Stimulated activated naive CD8-positive, alpha-beta T cell treated with anti-CD3 and anti-CD28 coated beads, Interleukin-15, Interleukin-2, amounts not matched to agents 100 ng/mL and 50 ng/mL, for 24 hours (primary cell): Measurements from ENCODE around the gene BCAP31.
"Not testable (repeated sequence)": the region's sequence is repeated elsewhere in the genome, so short reads cannot be mapped to it uniquely, and the experiment has no call there.

Experiments
- H3K27ac Mint-ChIP-seq: one replicate; pipeline ENCODE4 v1.8.0; 2021; ENCODE audit warnings: mild to moderate bottlenecking, mixed read lengths
- H3K27me3 Mint-ChIP-seq: one replicate; pipeline ENCODE4 v1.8.0; 2021; ENCODE audit warnings: mixed read lengths
- H3K36me3 Mint-ChIP-seq: one replicate; pipeline ENCODE4 v1.8.0; 2021; ENCODE audit warnings: low read depth, mixed read lengths
- H3K4me1 Mint-ChIP-seq: one replicate; pipeline ENCODE4 v1.8.0; 2021; ENCODE audit warnings: low read depth, mixed read lengths
- H3K4me3 Mint-ChIP-seq: one replicate; pipeline ENCODE4 v1.8.0; 2021; ENCODE audit warnings: mild to moderate bottlenecking, mixed read lengths
- H3K9me3 Mint-ChIP-seq: one replicate; pipeline ENCODE4 v1.8.0; 2021; ENCODE audit warnings: mixed read lengths

Gene BCAP31

DNA sequence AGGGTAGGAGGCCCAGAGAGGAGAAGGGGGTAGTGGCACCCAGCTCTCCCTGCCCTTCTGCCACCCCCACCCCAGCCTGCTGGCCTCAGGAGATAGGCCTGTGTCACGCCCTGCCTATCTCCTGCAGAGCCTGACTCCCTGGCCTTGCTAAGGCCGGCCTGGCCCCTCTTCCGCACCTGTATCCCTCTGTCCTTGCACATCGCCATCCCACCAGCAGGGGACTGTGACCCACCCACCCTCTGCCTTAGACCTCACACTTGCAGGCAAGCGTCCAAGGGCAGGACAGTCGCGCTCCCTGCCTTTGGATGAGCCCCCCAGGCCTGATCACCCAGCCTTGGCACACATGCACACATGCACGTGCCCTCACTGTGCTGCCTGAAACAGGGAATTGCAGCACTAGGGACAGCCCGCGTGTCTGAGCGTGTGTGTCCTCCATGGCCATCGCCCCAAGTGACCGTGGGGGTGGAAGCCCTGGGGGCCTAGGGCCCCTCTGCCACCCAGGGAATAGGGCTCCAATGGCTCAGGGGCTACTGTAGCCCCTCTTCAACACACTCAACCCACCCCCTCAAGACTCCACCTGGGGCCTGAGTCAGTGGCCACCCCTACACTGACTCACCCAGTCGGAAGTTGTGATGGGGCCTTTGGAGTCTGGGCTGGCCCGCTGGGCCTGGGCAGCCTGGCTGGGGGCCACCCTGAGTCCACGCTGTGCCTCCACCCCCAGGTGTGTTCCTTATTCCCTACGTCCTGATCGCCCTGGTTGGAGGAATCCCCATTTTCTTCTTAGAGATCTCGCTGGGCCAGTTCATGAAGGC, 34.3 kb downstream of the BCAP31 start:
- no peak overlapping the region for H3K27ac Mint-ChIP-seq
- H3K4me1 Mint-ChIP-seq, result no peaks in the 10 kb centered on the region
- H3K27me3 Mint-ChIP-seq, result peaks cover 6% of the 10 kb centered on the region
- H3K9me3 Mint-ChIP-seq, result no peaks in the 10 kb centered on the region
- no peaks in the 10 kb centered on the region for H3K36me3 Mint-ChIP-seq
- H3K4me3 Mint-ChIP-seq, result no peak overlapping the region

DNA sequence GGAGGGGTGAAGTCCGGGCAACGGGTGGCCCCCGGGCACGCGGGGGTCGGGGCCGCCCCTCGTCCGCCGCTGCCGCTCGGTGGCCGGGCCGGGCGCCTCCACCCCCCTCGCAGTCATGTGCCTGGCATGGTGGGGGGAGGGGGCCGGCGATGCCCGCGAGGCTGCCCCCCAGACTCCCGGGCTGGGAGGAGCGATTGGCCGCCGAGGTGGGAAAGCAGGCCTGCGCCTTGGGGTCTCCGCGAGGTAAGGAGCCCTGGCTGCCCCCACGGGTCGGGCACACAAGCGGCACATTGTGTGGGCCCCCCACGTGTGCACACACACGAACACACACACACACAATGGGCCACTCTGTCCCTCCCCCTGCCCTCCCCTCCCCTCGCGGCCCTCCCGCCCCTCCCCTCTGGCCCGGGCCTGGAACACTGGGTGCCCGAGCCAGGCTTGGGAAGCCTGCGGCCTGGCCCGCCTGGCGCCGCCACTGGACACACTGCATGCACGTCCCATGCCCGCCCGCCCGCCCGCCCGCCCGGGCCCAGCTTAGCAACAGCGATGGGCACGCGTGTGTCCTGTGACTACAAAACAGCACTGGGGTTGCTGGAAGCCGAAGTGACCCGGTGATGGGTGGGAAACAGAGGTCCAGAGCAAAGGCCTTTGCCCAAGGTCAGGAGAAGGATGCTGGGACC, 35.1 kb downstream of the BCAP31 start:
- peaks cover 6% of the 10 kb centered on the region for H3K27me3 Mint-ChIP-seq
- H3K9me3 Mint-ChIP-seq, result no peaks in the 10 kb centered on the region
- H3K27ac Mint-ChIP-seq, result no peak overlapping the region
- no peaks in the 10 kb centered on the region for H3K4me1 Mint-ChIP-seq
- H3K4me3 Mint-ChIP-seq, result no peak overlapping the region
- H3K36me3 Mint-ChIP-seq, result no peaks in the 10 kb centered on the region

DNA sequence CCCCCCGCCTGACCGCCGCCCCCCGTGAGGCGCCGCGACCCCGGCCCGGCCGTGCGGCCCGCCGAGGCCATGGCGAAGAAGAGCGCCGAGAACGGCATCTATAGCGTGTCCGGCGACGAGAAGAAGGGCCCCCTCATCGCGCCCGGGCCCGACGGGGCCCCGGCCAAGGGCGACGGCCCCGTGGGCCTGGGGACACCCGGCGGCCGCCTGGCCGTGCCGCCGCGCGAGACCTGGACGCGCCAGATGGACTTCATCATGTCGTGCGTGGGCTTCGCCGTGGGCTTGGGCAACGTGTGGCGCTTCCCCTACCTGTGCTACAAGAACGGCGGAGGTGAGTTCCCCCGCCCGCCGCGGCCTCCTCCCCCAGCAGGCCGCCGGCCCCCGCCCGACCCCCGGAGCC, 35.7 kb downstream of the BCAP31 start:
- no peak overlapping the region for H3K27ac Mint-ChIP-seq
- H3K27me3 Mint-ChIP-seq, result peaks cover 6% of the 10 kb centered on the region
- no peaks in the 10 kb centered on the region for H3K36me3 Mint-ChIP-seq
- H3K4me1 Mint-ChIP-seq, result no peaks in the 10 kb centered on the region
- no peak overlapping the region for H3K4me3 Mint-ChIP-seq
- H3K9me3 Mint-ChIP-seq, result no peaks in the 10 kb centered on the region

DNA sequence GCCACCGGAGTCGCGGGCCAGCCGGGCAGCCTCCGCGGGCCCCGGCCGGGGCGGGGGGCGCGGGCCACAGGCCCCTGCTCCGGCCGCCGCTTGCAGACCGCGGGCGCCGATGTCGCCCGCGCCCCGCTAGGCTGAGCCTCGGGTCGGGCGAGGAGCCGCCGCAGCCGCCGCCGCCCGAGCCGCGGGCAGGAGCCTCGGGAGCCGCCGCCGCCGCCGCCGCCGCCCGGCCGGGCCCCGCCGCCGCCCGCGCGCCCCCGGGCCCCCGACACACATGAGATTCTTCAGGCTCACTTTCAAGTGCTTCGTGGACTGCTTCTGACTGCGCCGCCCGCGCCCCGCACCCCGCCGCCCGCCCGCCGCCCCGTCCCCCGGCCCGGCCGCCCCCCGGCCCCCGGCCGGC, 36.1 kb downstream of the BCAP31 start:
- H3K4me3 Mint-ChIP-seq, result no peak overlapping the region
- H3K9me3 Mint-ChIP-seq, result no peaks in the 10 kb centered on the region
- H3K27ac Mint-ChIP-seq, result no peak overlapping the region
- H3K27me3 Mint-ChIP-seq, result peaks cover 6% of the 10 kb centered on the region
- no peaks in the 10 kb centered on the region for H3K36me3 Mint-ChIP-seq
- H3K4me1 Mint-ChIP-seq, result no peaks in the 10 kb centered on the region

DNA sequence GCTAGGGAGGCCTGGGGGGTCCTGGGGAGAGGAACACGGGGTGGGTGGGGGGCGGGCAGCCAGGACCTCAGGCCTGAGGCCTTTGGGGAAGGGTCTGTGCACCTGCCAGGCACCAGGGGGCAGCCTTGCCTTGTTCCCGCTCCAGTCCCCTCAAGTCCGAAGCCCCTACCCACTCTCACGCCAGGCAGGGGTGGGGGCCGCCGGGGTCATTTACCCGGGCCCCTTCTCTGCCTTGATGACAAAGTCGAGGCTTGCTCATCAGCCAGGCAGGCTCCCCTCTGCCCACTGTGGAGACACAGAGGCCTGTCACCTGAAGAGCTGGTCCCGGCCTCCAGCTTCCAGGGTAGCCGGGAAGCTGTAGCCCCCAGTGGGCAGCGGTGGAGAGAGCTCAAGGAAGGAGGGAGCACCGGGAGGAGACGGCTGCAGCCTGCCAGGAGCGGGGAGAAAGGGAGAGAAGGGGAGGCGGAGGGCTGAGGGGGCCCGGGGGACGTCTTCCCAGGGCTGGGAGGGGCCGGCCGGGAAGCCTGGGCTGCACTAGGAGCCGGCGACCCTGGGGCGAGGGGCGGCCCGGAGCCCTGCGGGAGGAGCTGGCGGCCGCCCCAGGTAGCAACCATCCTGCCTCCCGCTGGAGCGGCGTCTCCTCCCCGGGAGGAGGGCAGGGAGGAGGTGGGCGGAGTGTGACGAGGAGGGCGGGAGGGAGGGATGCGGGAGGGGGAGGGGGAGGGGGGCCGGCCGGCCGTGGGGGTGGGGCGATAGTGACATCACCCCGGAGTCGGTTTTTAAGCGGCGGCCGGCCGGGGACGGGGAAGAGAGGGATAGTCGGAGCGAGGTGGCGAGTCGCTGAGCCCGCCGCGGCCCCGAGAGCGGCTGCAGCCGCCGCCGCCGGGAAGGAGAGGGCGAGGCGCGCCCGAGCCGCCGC, 36.8 kb downstream of the BCAP31 start, which contains the start of gene SLC6A8:
TSS of gene SLC6A8 (plus strand) at position 806 of the 919 bp plus-strand sequence. CDS start 649 bp downstream, outside the sequence.
- H3K27ac Mint-ChIP-seq, result no peak within 1 kb of the TSS
- peak within 1 kb of the TSS; percentile 48 for H3K4me3 Mint-ChIP-seq
- H3K36me3 Mint-ChIP-seq, result no peaks in the 10 kb centered on the region
- H3K27me3 Mint-ChIP-seq, result peaks cover 6% of the 10 kb centered on the region
- no peaks in the 10 kb centered on the region for H3K9me3 Mint-ChIP-seq
- no peaks in the 10 kb centered on the region for H3K4me1 Mint-ChIP-seq

DNA sequence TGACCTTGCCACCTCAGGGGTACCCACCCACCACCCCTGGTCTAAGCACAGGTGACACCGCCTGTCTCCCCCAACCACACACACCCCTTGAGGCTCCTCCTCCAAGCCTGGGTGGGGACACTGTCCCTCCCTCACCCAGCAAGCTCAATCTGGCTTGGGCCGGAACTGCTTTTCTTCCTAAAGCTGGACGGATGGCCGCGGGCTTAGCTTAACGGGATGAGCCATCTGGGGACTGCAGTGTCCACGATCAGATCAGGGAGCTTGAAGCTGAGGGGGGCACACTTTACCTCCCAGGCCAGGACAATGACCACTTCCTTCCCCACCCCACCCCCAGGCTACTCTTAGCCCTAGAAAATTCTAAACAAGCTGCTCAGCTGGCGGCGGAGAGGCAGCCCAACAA, 37.5 kb downstream of the BCAP31 start:
- Mint-ChIP-seq H3K4me1 (no peaks in the 10 kb centered on the region), H3K27ac (no peak overlapping the region), H3K36me3 (no peaks in the 10 kb centered on the region), H3K27me3 (peaks cover 6% of the 10 kb centered on the region), H3K4me3 (no peak overlapping the region), H3K9me3 (no peaks in the 10 kb centered on the region)

DNA sequence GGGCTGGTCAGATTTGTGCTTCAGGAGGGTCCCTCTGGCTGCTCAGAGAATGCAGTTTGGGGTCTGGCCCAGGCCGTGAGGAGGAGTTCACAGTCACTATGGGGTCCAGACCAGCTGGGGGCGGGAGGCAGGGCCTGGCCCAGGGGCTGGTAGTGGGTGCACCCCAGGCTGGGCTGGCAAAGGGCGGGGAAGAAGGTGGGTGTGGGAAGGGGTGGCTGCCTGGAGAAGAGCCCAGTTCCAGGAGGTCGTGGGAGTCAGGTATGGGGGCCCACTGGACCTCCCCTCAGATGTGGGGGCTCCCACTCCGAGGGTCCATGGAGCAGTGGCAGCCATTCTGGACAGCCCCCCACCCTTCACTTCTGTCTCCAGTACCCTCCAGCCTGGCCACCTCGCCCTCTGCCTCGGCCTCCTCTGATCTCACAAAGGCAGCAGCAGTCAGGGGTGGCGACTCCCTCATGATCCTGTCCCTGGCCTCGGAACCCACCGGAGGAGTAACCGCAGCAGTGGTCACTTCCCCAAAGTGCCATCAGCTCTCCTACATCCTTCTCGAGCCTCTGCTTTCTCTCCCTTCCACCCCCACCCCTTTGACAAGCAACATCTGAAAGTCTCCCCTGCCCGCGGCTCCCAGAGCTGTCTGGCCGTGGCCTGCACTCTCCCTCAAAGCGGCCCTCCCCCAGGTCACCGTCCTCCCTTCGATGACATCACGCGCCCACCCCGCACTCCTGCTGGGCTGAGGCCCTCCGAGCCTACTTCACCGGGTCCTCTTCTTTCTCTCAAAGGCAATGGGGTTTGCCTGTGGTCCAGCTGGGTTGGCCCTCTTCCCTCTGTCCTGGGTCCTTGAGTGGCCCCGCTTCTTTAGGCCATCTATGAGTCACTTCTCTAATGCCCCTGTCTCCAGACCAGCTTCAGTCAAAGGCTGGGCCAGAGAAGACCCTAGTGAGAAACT, 38.2 kb downstream of the BCAP31 start:
- H3K27ac Mint-ChIP-seq, result no peak overlapping the region
- H3K4me3 Mint-ChIP-seq, result no peak overlapping the region
- peaks cover 6% of the 10 kb centered on the region for H3K27me3 Mint-ChIP-seq

DNA sequence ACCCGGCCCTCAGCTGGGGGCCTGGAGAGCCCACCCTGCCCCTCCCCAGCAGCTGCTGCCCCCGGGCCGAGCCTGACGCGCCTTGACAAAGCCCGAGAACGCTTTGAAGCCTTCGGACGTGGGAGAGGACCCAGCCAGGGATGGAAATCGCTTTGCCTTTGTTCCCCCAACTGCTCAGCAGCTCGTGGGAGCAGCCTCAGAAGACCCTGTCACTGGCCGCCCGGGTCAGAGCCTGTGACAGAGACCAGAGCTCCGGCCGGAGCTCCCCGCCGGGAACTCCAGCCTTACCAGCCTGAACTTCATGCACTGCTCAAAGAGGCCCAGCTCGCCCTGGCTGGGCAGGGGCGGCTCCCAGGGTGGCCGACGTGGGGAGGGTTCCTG, 39.0 kb downstream of the BCAP31 start:
- H3K4me1 Mint-ChIP-seq, result no peaks in the 10 kb centered on the region
- peaks cover 6% of the 10 kb centered on the region for H3K27me3 Mint-ChIP-seq
- H3K36me3 Mint-ChIP-seq, result no peaks in the 10 kb centered on the region
- H3K27ac Mint-ChIP-seq, result no peak overlapping the region
- no peak overlapping the region for H3K4me3 Mint-ChIP-seq
- H3K9me3 Mint-ChIP-seq, result no peaks in the 10 kb centered on the region

More for the DNA sequence above, 38.2 kb downstream of the BCAP31 start:
- Mint-ChIP-seq H3K36me3 (no peaks in the 10 kb centered on the region), H3K9me3 (no peaks in the 10 kb centered on the region), H3K4me1 (no peaks in the 10 kb centered on the region)

DNA sequence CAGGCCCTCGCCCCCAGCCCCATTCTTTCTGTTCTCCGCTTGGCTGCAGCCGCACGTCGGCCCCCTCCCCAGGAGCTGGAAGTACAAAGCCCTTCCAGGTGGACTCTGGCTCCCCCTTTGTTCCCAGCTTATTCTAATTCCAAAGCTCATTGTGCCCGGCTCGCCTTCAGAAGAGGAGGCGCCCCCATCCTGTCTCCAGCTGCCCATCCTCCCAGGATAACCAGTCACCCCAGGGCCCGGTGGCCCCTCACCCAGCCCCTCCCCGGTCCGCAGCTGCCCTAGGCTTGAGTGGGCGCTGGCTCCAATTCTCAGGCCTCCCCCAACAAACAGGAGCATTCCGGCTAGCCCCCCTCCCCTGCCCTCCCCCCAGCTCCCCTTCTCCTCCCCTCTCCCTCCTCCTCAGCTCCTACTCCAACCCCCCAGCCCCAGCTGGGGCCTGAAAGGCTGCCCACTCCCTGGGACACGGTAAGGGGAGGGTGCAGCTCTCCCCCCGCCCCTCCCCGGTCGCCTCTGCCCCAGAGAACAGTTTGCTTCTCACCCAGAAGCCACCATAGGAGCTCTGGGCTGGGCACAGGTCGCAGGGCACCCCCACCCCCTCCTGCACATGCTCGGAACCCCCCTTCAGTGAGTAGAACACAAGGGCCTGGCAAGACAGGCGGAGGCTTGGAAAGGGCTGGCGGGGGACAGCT, 39.6 kb downstream of the BCAP31 start:
- H3K27ac Mint-ChIP-seq, result no peak overlapping the region
- no peaks in the 10 kb centered on the region for H3K4me1 Mint-ChIP-seq
- no peaks in the 10 kb centered on the region for H3K36me3 Mint-ChIP-seq
- peaks cover 6% of the 10 kb centered on the region for H3K27me3 Mint-ChIP-seq
- H3K4me3 Mint-ChIP-seq, result no peak overlapping the region
- no peaks in the 10 kb centered on the region for H3K9me3 Mint-ChIP-seq

DNA sequence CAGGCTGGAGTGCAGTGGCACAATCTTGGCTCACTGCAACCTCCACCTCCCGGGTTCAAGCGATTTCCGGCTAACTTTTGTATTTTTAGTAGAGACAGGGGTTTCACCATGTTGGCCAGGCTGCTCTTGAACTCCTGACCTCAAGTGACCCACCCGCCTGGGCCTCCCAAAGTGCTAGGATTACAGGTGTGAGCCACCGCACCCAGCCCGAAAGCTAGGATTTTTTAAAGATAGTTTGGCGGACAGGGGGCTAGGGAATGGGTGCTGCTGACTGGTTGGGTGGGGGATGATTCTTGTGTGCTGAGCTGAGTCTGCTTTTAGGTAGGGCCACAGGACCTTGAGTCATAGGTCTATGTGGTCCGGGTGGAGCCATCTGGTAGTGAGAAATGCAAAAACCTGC, 40.7 kb downstream of the BCAP31 start:
- not testable (repeated sequence) for H3K4me3 Mint-ChIP-seq, H3K9me3 Mint-ChIP-seq, H3K27ac Mint-ChIP-seq, H3K36me3 Mint-ChIP-seq, H3K27me3 Mint-ChIP-seq, H3K4me1 Mint-ChIP-seq

DNA sequence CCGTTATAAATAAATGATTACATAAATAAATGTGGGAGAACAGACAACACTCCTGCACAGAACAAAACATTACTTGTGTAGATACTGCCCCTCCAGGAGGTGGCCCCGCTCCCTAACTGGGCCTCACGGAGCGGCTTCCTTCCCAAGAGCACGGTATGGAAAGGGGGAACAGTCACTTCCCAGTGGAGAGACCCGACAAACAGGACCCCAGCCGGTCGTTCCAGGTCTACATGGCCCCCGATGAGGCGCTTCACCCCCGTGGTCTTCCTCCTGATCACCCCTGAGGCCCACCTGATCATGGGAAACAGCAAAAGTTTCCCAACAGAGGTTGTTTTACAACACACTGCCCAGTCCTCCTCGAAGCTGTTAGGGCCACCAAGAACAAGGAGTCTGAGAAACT, 43.0 kb downstream of the BCAP31 start:
- H3K4me3 Mint-ChIP-seq, result no peak overlapping the region
- no peak overlapping the region for H3K27ac Mint-ChIP-seq
- H3K36me3 Mint-ChIP-seq, result no peaks in the 10 kb centered on the region
- no peaks in the 10 kb centered on the region for H3K4me1 Mint-ChIP-seq
- no peaks in the 10 kb centered on the region for H3K9me3 Mint-ChIP-seq
- H3K27me3 Mint-ChIP-seq, result peaks cover 3% of the 10 kb centered on the region

DNA sequence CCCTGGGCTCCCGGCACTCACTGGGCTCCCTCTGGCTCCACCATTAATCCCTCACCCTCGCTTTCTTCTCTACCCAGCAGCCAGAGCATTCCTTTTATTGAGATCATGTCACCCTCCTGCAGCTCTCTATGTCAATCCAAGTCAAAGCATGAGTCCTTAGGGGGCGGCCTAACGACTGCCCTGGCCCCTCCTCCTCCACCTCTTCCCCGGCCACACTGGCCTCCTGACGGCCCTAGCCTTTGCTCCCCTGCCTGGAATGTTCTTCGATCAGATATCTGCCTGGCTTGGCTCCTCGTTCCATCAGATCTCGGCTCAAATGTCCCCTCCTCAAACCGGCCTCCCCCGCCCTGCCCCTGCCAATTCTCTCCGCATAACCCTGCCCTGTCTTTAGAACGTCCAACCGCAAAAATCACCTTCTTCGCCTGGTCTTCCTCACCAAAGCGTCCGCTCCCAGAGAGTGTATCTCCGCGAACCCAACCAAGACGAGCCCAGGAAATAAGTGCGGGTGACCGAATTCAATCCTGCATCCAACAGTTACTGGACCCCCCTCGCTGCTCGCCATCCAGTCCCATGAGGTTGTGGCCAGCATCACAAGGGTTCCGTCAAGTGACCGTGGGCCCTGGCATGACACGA, 49.9 kb downstream of the BCAP31 start:
- Mint-ChIP-seq H3K4me3 (peak overlapping the region; percentile 3), H3K36me3 (no peaks in the 10 kb centered on the region), H3K4me1 (peaks cover 8% of the 10 kb centered on the region), H3K9me3 (no peaks in the 10 kb centered on the region), H3K27ac (no peak overlapping the region), H3K27me3 (peaks cover 18% of the 10 kb centered on the region)

DNA sequence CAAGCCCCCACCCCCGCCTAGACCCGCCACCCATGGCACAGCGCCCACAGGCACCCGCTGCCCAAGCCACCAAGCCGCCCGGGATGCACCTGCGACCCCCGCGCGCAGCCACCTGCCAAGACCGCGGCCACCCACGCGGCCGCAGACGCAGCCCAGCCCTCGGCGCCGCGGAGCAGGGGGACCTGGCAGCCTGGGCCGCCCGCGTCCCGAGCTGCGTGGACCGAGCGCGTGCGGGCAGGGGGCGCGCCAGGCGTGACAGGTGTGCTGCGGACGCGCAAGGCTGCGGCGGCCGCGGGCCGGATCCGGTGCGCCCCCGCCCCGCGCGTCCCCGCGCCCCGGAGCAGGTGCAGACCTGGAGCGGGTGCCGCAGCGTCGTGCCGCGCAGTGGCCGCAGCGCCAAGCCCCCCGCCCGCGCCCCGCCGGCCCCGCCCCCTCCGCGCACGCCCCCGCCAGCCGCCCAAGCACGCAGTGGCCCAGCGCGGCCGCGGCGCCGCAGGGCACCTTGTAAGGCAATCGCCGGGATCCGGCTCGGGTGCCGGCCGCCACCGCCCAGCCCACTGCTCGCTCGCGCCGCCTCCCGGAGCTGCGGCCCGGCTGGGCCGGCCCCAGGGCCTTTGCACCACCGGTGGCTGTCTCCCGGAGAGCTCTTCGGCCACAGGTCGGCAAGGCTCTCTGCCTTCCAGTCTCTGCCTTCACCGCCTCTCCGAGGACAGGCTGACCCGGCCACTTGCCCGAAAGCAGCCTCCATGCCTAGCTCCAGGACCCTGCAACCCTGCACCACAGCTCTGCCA, 50.6 kb downstream of the BCAP31 start, which contains the start of gene PNCK:
TSS of gene PNCK (minus strand) at position 386 of the 791 bp plus-strand sequence. CDS start 737 bp downstream, outside the sequence.
- Mint-ChIP-seq H3K27me3 (peaks cover 18% of the 10 kb centered on the region), H3K36me3 (no peaks in the 10 kb centered on the region), H3K9me3 (no peaks in the 10 kb centered on the region), H3K4me1 (peaks cover 8% of the 10 kb centered on the region), H3K4me3 (peak within 1 kb of the TSS; percentile 3), H3K27ac (no peak within 1 kb of the TSS)
